ENCODE data around the gene ANGPTL3.
"Not testable (repeated sequence)": the region's sequence is repeated elsewhere in the genome, so short reads cannot be mapped to it uniquely, and the experiment has no call there.

Gene ANGPTL3, protein sequence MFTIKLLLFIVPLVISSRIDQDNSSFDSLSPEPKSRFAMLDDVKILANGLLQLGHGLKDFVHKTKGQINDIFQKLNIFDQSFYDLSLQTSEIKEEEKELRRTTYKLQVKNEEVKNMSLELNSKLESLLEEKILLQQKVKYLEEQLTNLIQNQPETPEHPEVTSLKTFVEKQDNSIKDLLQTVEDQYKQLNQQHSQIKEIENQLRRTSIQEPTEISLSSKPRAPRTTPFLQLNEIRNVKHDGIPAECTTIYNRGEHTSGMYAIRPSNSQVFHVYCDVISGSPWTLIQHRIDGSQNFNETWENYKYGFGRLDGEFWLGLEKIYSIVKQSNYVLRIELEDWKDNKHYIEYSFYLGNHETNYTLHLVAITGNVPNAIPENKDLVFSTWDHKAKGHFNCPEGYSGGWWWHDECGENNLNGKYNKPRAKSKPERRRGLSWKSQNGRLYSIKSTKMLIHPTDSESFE

DNA sequence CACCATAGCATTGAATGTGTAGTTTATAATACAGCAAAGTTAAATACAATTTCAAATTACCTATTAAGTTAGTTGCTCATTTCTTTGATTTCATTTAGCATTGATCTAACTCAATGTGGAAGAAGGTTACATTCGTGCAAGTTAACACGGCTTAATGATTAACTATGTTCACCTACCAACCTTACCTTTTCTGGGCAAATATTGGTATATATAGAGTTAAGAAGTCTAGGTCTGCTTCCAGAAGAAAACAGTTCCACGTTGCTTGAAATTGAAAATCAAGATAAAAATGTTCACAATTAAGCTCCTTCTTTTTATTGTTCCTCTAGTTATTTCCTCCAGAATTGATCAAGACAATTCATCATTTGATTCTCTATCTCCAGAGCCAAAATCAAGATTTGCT lies at the start of gene ANGPTL3:
ANGPTL3 (plus strand) TSS at position 240 of the 400 bp plus-strand sequence; CDS start at position 287, 47 bp downstream.
- no peak for DNase-seq

DNA sequence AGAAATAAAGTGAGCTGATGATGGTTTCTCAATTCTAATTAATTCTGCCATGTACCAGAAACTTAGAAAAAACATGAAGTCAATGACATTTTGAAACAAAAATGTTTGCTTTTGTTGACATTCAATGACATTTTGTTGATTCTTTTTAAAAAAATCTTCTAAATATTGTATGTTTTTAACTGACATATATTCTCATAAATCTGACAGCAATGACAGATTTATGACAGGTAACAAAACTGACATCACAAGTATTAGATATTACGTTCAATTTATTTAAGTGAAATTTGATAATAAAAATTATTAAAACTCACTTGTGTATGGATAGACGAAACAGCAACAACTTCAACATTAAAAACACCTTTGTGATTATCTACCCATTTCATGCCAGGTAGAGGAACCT lies 36.0 kb upstream of the ANGPTL3 start:
- no peak for DNase-seq

DNA sequence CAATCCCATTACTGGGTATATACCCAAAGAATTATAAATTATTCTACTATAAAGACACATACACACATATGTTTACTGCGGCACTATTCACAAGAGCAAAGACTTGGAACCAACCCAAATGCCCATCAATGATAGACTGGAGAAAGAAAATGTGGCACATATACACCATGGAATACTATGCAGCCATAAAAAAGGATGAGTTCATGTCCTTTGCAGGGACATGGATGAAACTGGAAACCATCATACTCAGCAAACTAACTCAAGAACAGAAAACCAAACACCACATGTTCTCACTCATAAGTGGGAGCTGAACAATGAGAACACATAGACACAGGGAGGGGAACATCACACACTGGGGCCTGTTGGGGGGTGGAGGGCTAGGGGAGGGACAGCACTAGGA lies 30.1 kb upstream of the ANGPTL3 start:
- DNase-seq = not testable (repeated sequence)

DNA sequence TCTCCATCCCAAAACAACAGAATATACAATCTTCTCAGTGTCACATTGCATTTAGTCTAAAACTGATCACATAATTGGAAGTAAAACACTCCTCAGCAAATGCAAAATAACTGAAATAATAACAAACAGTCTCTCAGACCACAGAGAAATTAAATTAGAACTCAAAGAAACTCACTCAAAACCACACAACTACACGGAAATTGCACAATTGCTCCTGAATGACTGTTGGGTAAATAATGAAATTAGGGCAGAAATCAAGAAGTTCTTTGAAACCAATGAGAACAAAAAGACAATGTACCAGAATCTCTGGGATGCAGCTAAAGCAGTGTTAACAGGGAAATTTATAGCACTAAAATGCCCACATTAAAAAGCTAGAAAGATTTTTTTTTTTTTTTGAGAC lies 29.4 kb upstream of the ANGPTL3 start:
- not testable (repeated sequence) for DNase-seq

DNA sequence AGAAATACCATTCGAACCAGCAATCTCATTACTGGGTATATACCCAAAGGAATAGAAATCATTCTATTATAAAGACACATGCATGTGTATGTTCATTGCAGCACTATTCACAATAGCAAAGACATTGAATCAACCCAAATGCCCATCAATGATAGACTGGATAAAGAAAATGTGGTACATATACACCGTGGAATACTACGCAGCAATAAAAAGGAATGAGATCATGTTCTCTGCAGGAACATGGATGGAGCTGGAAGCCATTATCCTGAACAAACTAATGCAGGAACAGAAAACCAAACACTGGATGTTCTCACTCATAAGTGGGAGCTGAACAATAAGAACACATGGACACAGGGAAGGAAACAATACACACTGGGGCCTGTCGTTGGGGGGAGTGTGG lies 25.8 kb upstream of the ANGPTL3 start:
- DNase-seq = not testable (repeated sequence)

DNA sequence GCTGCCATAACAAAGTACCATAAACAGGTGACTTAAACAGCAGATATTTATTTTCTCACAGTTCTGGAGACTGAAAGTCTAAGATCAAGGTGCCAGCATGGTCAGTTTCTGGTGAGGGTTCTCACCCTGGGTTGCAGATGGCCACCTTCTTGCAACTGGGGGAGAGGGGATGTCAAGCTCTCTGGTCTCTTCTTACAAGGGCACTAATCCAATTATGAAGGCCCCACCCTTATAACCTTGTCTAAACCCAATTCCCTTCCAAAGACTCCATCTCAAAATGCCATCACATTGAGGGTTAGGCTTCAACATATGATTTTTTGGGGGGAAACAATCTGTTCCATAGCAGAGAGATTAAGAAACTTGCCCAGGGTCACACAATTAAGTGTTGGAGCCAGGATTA lies 24.8 kb upstream of the ANGPTL3 start:
- DNase-seq = no peak

DNA sequence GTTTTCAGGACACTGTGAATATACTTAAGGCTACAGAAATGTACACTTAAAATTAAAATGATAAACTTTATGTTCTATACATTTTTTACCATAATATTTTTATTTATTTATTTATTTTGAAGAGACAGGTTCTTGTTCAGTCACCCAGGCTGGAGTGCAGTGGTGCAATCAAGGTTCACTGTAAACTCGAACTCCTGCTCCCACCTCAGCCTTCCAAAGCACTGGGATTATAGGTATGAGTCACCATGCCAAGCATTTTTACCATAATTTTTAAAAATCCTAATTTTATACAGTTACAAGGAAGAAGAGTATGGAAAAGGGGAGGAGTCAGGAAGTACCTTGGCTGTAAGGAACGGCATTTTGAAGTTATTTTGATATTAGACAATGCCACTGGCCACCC lies 23.6 kb upstream of the ANGPTL3 start:
- no peak for DNase-seq

DNA sequence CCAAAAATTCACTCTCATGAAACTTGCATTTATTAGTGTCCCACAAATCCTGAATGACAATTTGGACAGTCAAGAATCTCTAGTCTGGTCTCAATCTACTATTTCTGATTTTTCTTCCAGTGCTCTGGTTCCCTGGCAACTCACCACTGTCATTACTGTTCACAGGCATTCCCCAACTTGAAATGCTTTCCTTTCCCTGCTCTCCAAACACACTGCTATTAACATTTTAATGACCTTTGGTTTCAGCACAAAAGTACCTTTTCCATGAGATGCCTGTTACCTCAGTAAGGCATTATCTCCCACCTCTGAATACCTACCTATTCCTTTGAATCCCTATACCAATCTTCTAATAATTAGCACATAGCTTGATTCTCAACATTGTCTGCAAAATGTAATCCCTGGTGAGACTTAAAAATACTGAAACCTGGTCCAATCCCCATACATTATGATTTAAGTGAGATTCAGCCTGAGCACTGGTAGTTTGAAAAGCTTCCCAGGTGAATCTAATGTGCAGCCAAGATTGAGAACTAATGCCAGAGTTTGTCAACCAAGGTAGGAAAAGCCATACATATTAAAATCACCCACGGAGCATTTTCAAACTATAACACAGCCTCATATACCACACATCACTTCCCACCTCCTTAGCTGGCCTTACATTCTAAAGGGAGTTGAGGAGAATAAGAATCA lies 11.7 kb upstream of the ANGPTL3 start:
- DNase-seq = no peak

DNA sequence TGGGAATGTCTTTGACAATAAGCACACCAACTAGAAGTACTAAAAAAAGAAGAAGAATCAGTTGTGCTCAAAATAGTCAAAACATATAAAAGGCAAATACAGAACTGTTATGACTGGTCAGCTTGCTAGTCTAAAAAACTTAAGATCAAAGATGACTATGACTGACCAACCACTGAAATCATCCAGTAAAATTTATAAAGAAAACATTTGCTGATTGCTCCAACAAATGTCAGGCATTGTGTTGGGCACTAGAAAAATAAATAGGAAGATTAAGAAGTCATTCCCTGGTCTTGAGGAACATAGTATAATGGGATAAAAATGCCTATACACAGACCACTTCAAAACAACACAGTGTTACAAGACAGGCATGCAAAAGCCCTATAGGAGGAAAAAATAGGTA lies 9.3 kb upstream of the ANGPTL3 start:
- no peak for DNase-seq

DNA sequence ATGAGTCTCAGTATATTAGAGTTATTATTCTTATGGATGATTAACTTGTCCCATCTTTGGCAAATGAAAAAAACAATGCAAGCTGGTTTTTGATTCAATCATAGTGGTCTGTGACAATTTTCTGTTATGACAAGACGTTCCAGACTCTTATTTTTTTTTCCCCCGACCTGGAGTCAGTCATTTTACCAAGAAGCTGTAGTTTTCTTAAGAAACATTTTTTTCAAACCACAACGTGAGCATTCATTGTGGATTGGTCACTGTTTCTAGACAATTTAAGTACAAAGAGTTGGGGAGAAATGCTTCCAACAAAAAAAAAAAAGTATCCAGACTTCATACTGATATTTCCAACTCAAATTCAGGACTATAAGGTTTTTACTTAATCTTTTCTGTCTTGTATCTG lies 8.0 kb upstream of the ANGPTL3 start:
- DNase-seq = no peak

DNA sequence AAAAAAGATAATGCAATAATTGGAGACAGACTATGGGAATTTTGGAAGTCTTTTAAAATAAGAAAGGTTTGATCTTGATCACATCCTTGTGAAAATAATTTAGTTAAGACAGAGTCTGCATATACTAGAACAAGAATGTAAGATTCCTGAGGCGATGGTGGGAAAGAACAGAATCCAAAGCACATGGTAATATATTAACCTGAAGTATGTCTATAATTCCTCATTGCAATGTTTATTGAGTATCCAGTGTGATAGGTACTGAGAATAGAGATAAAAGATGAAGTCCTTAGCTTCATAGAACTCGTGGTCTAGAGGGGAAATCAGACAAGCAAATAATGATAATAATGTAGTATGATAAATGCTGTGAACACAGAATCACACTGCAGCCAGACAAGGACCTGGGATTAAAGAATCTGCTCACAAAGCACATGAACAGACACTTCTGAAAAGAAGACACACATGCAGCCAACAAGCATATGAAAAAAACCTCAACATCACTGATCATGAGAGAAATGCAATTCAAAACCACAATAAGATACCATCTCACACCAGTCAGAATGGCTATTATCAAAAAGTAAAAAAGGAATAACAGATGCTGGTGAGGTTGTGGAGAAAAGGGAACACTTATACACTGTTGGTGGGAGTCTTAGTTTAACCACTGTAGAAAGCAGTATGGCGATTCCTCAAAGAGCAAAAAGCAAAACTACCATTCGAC lies 6.9 kb upstream of the ANGPTL3 start:
- no peak for DNase-seq

DNA sequence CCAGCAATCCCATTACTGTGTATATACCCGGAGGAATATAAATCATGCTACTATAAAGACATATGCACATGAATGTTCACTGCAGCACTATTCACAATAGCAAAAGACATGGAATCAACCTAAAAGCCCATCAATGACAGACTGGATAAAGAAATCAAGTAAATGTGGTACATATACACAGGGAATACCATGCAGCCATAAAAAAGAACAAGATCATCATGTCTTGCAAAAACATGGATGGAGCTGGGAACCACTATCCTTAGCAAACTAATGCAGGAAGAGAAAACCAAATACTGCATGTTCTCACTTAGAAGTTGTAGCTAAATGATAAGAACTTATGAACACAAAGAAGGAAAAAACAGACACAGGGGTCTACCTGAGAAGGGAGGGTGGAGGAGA lies 6.4 kb upstream of the ANGPTL3 start:
- DNase-seq = no peak

DNA sequence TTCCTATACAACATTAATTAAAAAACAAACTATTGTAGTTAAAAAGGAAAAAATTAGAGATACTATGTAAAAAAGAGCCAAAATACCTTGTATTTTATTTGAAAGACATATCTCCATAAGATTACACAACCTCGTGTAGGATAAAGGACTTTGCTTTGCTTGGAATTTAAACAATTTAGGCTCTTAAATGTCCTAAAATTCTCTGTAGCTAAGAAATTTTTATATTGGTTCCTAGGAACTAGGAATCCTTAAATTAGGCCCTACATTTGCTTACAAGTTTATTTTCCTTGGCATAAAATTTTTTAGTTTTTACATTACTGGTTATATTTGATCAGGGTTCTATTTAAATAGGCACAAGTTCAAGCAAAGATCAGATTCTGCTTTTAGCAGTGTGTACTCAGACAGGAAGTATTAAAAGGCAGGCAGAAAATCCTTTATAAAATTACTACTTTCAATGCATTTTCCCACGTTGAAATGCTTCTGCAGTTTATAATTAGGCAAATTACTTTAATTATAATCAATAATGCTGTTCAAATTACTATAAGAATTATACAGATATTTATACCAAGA lies 3.4 kb upstream of the ANGPTL3 start:
- DNase-seq = no peak

DNA sequence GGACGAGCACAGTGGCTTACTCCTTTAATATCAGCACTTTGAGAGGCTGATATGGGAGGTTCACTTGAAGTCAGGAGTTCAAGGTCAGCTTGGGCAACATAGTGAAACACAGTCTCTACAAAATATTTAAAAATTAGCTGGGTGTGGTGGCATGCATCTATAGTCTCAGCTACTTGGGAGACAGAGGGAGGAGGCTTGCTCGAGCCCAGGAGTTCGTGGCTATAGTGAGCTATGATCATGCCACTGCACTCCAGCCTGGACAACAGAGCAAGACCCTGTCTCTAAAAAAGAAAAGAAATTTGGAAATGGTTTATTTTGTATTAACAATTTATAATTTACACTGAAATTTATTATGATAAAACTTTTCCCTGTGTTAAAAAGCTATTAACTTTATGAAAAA lies 1.7 kb upstream of the ANGPTL3 start:
- no peak for DNase-seq

DNA sequence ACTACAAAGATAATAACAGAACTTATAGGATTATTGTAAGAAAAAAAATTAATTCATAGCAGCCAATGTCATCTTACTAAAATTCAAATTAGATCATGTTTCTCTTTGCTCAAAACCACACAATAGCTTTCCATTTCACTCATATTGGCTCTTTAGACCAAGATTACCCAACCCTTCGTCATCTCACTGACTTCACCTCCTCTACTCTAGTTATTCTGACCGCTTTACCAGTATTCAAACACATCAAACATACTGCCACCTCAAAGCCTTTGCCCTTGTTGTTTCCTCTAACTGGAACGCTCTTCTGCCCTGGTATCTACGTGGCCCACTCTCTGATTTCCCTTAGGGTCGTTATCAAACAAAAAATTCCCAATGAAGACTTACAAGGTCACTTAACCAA lies 1.7 kb downstream of the ANGPTL3 start:
- DNase-seq = no peak

DNA sequence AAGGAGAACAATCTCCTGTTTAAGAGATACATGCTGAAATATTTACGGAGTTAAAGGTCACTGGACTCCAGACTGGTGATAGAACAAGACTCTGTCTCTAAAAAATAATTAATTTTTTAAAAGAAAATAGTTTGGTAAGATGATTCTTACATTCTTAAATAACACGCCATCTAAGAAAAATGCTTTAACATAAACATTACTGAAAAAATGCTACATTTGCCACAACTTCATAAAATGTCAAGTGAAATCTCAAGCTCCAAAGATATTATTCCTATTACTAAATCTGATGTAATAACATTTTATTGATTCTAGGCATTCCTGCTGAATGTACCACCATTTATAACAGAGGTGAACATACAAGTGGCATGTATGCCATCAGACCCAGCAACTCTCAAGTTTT lies 4.1 kb downstream of the ANGPTL3 start:
- DNase-seq = no peak

DNA sequence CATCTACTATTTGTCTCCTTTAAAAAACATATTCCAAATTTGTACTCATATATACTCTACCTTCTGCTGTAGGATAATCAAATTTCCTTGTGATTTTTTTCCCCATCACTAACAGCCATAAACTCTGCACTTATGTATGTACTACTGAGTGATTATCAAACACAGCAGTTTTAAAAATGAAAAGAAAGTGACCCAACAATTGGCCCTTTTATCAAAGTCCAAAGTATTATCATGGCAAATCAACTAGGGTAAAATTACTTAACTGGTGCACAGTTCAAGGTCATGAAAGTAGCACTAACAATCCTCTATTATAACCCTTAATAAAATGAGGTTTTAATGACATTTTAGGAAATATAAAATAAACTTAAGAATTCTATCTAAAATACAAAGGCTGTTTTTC lies 11.6 kb downstream of the ANGPTL3 start:
- DNase-seq = no peak

DNA sequence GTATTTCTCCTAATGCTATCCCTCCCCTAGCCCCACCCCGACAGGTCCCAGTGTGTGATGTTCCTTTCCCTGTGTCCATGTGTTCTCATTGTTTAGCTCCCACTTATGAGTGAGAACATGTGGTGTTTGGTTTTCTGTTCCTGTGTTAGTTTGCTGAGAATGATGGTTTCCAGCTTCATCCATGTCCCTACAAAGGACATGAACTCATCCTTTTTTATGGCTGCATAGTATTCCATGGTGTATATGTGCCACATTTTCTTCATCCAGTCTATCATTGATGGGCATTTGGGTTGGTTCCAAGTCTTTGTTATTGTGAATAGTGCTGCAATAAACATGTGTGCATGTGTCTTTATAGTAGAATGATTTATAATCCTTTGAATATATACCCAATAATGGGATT lies 13.3 kb downstream of the ANGPTL3 start:
- DNase-seq = not testable (repeated sequence)

DNA sequence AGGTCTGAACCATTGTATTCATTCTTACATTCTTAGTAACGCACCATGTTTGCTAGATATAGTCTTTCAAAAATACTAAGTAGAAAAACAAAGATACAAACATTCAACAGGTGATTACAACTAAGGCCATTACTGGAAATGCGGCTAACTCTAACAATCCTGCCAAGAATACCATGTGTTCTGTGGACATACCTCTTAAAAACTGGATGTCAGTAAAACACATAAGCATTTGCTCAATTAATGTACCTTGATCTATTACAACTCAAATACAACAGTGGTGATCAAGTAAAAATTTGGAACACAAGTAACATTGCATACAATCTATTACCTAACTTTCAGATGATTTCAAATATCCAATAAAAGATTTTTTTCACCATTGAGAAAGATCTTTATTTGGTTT lies 15.4 kb downstream of the ANGPTL3 start:
- DNase-seq = no peak

DNA sequence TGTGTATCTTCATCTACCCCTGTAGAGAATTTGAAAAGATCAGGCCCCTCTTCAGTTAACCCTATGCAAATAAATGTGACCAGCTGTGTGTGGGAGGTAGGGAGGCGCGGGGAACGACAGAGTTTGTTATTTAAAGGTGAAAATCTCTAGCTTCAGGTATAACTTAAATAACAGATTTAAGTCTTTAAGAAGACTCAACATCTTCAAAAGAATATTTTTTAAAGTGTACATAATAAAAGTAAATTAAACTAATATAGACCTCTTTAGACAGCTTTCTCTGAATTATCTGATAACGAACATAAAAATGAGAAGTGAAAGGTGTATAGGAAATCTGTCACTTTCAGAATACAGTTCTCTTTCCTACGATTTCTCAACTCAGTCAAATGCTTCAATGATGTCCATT lies 16.0 kb downstream of the ANGPTL3 start:
- no peak for DNase-seq

DNA sequence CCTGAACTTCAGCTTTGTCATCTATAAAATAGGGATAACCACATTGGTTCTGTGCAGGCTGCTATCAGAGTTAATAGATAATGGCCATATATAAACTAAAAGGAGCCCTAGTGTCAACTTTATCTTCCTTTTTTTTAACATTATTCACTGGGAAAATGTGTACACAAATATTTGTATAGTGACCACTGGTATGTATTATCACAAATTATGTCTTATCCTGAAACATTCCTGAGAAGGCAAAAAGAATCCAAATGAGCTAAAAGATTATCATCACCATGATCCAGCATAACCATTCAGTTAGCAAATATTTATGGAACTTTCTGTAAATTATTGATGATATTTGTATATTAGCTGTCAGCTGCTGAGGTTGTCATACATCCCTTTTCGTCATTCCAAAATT lies 16.6 kb downstream of the ANGPTL3 start:
- DNase-seq = no peak

DNA sequence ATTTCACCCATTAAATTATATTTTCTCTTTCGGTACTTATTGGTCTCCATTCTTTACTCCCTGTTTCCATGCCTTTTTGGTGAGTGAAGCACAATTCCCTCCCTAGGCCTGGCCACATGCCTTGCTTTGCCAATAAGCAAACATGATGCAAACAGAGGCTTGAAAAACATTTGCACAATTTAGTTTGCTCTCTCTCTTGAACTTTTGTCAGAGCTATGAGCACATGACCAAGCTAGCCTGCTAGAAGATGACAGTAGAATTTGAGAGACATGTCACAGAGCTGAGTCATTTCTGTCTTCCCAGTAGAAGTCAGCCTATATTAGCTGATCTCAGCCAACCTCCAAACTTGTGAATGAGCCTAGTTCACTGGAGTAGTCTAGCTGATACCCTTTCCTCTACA lies 24.6 kb downstream of the ANGPTL3 start:
- no peak for DNase-seq

DNA sequence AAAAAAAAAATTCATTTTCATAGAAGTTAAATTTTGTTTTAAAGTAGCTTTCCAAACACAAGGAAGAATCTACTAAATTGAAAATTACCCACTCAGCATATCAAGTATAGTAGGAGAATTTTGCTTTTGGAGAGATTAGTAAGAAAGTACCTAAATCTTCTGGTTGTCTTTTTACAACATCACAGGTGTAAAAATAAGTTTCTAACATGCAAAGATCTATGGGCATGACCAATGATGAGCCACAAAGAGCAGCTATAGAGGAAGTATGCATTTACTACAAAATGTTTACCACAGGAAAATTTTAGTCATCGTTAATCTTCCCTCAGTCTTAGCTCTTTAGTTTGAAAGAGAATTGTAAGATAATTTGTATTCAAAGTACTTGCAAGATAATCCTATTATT lies 28.1 kb downstream of the ANGPTL3 start:
- DNase-seq = no peak

DNA sequence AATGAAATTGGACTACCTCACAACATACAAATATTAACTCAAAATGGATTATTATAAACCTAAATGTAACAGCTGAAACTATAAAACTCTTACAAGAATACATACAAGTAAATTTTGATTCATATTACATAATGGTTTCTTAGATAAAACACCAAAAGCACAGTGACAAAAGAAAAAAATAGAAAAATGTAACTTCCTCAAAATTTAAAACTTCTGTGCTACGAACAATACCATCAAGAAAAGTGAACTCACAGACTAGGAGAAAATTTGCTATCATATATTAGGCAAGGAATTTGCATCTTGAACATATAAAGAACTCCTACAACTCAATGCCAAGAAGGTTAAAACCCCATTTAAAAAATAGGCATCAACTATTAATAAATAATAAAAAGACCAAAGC lies 31.2 kb downstream of the ANGPTL3 start:
- no peak for DNase-seq

All from activated CD8-positive, alpha-beta memory T cell treated with anti-CD3 and anti-CD28 coated beads, Interleukin-2, amount 50 U/mL, for 4 hours (primary cell).